NCI-H128 (cell line): ENCODE data around the gene SEC62.

Experiments
- DNase-seq: peaks from one replicate; lab custom pipeline; 2025; ENCODE audit not compliant: unreplicated experiment; lab: John Stamatoyannopoulos, UW

SEC62 gene

DNA sequence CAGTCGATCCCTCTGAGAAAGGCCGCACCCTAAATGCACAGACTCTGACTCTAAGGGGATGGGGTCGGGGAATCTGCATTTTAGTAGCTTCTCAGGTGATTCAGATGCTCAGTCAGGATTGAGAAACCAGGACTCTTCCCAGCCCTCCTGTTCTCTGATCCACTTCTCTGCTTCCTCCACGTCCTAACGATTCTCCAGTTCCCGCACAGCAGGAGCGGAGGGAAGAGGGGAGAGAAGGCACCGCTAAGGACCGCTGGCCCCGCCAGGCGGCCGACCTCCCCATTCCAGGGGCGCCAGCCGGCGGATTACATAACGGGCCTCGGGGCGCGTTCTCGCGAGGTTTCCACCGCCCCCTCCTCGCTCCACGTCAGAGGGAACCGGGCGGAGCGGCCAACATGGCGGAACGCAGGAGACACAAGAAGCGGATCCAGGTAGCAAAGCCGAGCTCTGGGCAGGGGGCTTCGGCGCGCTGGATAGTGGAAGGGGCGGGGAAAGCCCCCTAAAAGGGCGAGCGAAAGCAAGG lies at the start of gene SEC62:
Gene SEC62 (plus strand): TSS at position 380 of the 523 bp plus-strand sequence. CDS start 16 bp downstream, at position 396.
- DNase-seq, result peak; percentile 91

- peak; percentile 4 for DNase-seq
These were observed 43.4 kb upstream of the SEC62 start for GRCh38 chr3:169923189-169923588.

DNA sequence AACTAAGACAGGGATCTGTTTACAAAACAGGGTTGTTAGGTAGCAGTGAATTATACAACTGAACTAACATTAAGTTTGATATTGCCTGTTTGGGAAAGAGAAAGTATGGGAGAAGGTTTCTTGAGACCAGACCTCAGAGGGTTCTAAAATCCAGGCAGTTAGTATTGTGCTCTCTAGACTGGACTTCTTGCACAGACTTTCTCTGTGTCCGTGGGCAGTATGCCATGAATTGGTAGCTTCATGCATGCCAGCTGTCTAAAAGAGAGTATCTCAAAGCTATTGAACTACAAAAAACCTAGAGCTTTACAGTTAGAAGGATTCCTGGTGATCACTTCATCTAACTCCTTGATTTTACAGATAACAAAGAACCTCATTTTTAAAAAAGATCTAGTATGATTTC lies 42.8 kb upstream of the SEC62 start:
- DNase-seq, result no peak

DNA sequence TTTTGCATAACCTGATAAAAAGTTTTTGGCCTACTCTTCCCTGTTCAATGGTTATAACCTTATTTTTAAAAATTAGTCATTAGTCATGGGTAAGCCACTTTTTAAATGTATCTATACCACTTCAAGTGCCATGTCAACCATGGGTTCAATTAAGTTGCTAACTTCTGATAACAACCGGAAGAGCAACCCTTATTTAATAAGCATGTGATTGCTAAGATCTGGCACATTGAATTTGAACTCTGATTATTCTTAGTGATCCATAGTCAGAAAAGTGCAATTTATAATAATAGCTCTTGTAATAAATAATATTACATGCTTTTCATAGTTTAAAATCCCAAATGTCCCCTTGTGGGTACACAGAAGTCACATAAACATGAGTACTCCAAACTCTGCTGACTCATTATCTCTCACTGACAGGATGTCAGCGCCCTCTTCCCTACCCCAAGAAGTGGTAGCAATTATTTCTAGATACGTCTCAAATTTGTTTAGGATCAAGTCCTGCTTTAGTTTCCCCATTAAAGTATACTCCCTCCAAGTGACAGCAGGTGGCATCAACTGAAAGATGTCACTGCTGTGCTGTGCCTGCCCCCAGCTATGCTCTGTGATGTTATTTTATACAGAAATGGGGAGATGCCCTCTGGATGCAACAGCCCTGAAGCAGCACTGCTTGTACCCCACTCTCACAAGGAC lies 36.6 kb upstream of the SEC62 start:
- no peak for DNase-seq

DNA sequence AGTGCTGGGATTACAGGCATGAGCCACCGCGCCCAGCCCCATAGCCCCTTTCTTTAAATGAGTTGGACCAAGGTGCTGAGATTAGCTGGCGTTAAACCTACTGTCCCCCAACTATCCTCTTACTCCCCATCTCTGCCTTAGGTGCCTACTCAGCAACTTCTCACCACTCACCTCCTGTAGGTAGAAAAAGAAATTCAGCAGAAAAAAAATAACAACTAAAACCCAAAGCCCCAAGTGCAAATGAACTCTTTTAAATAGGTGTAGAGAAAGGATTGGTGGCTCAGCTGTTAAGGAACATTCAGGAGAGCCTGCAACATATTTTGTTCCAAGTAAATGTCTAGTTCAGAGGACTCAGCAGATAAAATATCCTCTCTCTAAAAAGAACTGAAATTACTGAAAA lies 35.8 kb upstream of the SEC62 start:
- DNase-seq, result no peak

DNA sequence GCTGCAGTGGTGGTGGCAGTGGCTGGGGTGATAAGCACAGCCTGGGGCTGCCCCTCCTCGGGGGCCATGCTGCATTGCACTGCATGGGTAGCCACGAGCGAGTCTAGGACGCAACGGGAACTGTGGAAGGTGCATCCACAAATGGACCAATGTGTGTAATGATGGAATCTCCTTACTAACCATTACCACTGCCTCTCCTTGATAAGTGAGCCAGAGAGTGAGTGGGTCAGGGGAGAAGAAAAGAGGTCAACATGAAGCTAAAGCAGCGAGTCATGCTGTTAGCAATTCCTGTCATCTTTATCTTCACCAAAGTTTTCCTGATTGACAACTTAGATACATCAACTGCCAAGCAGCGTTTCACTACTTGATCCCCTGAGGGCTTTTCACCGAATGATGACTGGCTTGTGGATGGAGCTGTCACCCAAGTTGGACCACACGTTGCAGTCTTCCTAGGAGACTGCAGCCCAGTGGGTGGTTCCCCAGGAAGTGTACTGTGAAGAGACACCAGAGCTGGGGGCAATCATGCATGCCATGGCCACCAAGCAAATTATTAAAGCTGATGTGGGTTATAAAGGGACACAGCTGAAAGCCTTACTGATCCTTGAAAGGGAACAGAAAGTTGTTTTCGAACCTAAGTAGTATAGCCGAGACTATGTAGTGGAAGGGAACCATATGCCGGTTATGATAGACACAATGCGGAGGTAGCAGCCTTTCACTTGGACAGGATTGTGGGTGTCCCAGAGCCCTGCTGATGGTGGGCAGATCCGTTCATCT lies 34.7 kb upstream of the SEC62 start:
- DNase-seq, result no peak

DNA sequence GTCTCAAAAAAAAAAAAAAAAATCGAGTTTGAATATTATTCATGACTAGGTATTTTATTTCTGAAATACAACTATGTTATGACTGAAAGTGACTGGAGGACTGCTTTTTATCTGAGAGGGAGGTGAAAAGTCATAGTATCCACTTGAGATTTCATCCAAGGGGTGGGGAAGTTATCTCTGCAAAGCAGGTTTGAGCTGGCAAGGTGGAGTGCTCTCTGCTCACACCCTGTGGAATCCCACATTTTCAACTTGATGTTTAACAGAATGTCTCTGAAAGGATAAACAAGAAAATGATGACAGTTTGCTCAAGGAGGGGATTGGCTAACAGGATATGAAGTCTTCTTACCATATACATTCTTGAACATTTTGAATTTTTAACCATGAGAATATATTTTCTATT lies 27.3 kb upstream of the SEC62 start:
- DNase-seq, result no peak

DNA sequence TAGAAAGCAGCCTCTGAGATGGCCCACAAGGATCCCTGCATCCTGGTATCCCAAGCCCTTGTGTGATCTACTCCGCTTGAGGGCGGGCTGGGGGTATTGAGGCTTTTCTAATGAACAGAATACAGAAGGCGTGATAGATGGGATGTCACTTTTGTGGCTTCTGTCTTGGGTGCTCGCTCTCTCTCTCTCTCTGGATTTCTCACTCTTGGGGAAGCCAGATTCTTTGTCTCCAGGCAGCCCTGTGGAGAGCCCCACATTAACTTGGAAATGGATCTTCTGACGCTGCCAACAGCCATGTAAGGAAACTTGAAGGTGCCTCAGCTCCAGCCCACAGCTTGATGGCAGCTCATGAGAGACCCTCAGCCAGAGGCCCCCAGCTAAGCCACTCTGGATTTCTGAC lies 26.9 kb upstream of the SEC62 start:
- DNase-seq, result no peak

DNA sequence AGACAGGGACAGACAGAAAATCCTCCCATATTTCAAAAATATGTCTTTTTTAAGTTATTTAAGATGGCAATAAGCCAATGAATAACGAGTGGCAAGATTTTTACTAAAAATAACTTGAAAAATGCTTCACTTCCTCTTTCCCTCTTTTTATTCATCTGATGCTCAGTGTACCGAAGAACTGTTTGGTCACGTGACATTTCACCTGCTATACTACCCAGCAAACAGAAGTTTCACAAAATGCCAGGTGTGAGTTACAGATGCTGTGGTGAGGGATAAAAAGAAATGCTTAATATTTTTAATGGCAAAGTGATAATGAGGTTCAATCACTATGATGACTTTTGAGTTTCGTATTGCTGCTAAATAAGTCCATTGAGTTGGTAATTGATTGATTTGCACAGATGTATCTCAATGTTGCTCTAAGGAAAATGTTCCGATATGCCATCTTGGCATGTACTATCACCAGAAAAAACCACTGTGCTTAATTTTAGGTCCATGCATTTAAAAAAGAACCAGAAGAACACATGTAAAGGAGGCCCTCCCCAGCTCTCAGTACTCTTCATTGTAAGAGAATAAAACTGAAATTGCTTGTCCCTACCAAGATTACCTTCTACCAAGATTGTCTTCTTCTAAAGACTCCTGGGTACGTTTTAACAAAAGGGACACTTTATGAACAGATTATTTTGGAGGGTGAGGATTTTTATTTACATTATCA lies 26.0 kb upstream of the SEC62 start:
- no peak for DNase-seq

DNA sequence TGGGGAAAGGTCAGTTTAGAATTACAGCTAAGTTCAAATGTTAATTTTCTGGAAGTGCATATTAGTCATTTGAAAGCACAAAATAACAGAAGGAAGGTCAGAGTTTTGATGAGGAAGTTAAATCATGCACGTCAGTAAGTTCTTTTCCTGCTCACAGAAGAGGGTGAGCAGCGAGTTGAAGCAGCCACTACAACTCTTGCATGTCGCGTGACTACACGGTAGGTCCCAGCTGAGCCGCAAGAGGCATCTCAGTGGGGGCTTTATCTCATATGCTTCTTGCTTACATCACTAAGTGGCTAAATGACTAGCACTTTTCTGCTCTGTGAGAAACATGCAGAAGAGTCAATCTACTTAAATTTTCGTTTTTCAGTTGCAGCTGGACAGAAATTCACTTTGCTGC lies 21.3 kb upstream of the SEC62 start:
- no peak for DNase-seq

GRCh38 chr3:169946336-169946735 lies 20.3 kb upstream of the SEC62 start:
- DNase-seq, result no peak

GRCh38 chr3:169948559-169949448 lies 17.8 kb upstream of the SEC62 start:
- DNase-seq, result no peak

DNA sequence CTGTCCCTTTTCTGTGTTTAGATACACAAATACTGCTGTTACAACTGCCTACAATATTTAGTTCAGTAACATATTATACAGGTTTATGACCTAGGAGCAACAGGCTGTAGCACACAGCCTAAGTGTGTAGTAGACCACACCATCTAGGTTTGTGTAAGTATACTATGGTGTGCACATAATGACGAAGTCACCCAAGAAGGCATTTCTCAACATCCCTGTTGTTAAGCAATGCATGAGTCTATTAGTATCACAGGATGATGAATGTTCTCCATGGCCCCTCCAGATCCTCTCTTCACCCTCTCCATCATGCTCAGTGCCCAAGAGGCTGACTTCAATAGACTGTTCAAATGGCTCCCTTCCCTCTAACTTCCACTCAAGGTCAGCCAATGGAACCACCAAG lies 14.6 kb upstream of the SEC62 start:
- DNase-seq, result no peak

- no peak for DNase-seq
These were observed 13.0 kb upstream of the SEC62 start for GRCh38 chr3:169953462-169954141.

DNA sequence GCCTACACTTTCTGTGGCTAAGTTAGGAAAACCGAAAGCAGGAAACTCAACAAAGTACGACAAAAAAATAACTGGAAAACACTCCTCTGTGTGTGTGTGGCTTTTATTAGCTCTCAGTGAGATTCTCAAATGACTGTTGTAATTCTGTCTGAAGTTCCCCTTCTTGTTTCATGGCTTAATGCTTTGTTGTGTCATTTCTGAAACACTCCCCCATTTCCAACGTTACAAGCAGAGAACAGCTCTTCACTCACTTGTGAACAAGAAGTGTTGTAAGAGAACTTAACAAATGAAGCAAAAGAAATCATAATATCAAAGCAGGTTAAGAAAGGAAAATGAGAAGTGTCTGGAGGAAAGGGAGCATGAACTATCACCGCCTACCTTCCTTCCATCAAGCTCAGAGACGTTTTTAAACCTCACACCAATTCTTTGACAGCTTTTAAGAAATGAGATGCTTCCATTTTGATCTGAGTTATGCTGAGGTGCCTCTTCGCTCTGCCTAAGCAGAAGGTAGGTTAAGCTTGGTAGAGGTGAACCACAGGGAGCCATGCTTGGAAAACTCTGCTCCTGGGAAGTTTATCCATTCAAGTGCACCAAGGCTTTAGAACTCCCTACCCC lies 12.4 kb upstream of the SEC62 start:
- no peak for DNase-seq

- DNase-seq, result no peak
These were observed 11.2 kb upstream of the SEC62 start for GRCh38 chr3:169955406-169955805.

DNA sequence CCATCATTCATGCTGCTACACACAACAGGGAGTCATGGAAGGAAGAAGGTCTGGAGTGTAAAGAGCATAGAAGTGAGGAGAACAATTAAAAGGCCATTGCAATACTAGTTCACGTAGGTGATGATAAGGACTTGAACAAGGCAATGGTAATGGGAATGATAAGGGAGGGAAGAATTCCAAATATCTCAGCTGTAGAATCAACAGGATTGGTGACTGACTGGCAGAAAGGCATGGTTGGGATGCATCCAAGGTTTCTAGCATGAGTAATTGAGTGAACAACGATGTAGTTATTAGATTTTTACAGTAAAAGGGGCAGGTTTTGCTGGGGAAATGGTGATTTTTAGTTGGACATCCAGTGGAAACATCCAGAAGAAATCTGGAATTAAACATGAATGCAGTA lies 2.4 kb upstream of the SEC62 start:
- no peak for DNase-seq

DNA sequence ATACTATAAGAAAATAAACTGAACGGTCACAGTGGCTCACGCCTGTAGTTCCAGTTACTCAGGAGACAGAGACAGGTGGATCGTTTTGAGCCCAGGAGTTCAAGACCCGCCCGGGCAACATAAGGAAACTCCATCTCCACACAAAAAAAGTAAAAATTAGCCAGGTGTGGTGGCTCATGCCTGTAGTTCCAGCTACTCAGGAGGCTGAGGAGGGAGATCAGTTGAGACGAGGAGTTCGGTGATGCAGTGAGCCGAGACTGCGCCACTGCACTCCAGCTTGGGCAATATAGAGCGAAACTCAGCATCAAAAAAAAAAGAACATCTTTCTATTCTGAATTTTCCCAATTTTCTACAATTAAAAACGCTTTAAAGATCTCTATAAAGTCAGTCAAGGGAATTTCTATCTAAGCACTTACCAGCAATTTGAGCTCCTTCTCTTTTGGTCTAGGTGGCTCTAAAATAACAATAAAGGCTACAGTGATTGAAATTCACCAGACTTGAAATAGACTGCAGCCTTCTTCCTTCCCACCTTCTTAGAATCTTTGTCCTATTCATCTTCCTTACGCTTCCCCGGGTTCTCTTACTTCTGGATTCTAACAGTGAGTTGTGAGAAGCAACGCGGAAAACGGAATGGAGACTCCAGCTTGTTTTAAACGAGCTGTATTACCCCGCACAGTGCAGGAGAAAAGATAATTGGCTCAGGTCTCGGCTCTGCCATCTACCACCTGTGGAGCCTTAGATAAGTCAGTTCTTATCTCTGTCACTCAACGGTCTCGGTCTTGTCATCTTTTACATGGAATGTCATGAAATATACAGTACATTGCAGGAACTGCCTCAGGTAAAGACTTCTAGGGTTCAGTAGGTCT lies 812 bp upstream of the SEC62 start:
- no peak for DNase-seq
